HG02970 (cell line): Measurements from ENCODE around the gene GOLGA8B.
"Not testable (repeated sequence)": the region's sequence is repeated elsewhere in the genome, so short reads cannot be mapped to it uniquely, and the experiment has no call there.

ENCODE experiments used
- ATAC-seq: cut with Tn5 transposase; IDR thresholded peaks from one replicate; pipeline ENCODE4 v1.9.1; 2021; ENCODE audit warnings: mild to moderate bottlenecking, moderate library complexity, moderate number of reproducible peaks; ENCODE audit not compliant: unreplicated experiment, low FRiP score

Gene GOLGA8B

DNA sequence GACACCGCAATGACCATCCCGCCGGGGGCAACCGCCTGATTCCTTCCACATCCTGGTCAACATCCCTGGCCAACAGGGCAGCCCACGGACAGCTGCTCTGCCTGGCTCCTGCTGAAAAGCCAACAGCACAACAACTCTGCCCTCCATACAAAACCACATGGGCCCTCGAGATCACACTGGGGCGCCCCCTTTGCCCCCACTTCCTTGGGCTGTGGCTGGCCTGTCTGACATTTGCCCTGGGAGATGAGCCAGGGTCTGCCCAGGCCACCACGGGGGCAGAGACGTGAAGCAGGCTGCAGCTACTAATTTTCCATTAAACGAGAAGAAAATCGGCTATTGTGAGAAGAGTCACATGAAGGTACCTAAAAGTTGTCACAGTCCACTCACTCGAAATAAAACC, 16.3 kb downstream of the GOLGA8B start:
- ATAC-seq = not testable (repeated sequence)

DNA sequence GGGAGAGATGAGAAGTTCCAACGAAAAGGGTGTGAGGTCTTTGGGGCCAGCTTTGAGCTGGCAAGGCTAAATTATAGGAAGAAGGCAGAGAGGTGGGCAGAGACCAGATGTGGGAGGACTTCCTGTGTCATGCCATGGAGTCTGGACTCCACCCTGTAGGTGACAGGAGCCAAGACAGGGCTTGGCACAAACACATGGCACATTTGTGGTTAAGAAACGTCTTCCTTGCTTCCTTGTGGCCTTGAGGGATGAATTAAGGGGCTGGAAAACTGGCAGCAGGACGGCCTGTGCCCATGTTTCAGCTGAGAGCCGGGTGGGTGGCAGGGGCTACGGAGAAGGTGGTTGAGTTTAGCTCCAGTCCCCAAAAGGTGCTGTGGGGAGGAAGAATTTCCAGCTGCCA, 18.7 kb downstream of the GOLGA8B start:
- not testable (repeated sequence) for ATAC-seq

DNA sequence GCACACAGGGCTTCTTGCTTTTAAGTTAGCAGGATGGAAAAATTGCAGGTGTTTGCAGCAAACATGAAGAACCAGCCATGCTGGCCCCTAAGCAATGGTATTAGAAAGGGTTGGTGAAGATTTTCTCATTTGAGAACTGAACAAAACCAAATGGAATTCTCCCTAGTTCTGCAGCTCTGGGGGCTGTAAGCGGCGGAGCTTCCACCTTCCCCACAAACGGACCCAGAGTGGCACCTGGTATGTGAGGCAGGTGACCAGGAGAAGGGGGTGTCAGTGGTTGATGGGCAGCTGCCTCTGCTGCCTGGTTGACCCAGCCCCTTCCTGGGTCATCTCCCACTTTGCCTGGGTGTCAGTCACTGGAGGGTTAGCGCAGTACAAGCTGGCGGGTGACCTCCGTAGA, 22.6 kb downstream of the GOLGA8B start:
- ATAC-seq = not testable (repeated sequence)

DNA sequence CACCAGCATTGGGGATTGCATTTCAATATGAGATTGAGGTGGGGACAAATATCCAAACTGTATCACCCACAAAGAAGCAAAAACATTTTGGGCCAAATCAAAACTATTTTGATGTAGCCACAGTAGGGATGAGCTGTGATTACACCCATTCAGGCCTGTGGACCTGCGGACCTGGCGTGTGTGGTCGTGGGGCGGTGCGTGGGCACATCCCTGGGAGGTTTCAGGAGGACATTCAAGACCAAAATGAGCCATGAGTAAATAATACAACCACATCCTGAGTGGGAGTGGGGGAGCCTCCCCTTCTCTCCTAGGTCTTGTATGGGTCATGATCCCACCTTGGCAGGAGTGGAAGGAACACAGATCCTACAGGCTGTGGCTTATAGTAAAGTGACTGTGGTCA, 23.7 kb downstream of the GOLGA8B start:
- ATAC-seq = not testable (repeated sequence)

DNA sequence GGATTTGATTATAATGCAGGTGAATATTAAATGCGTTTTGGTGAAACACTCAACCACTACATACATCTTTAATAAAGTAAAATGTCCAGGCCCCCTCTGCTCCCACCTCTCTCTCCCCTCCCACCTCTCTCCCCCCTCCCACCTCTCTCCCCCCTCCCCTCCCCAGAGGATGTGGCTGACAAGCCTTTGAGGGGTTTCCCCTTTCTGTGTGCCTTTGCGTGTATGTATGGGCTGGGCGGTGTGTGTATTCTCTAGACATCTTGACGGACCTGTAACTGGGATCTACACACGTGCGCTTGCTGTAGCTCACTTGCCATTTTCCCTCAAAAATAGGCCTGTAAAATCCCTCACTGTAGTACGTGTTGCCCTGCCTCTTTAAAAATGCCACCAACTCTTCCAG, 28.3 kb downstream of the GOLGA8B start:
- not testable (repeated sequence) for ATAC-seq

DNA sequence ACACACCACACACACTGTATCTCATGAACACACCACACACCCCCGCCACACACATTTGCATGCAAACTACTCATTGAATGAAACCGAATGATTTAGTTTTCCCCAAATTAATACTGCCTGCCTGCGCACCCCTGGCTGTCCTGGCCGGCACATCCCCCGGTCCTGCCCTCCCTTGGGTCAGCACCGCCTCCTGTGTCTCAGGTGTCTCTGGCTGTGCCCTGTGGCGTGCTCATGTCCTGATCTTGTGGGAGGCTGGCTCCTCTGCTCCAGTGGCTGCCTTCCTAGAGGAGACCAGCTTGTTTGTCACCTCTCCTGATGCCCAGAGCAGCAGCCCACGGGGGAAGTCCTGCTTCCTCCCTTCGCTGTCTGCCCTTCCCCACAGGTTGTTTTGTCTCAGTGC, 28.7 kb downstream of the GOLGA8B start:
- not testable (repeated sequence) for ATAC-seq

DNA sequence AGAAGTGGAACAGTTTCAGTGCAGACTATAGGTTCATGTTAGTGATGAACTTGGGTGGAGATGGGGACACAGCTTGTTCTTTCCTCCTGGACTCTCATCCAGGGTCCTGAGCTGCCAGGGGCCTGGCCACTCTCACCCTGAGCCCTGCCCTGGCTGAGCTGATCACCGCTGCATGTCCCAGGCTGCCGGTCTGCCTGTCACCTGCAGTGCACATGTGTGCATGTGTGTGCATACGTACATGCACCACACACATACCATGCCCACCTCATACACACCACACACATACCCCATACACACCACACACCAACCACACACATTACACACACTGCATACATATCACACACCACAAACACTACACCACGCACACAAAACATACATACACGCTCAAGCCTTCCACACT, 29.3 kb downstream of the GOLGA8B start:
- ATAC-seq = not testable (repeated sequence)

DNA sequence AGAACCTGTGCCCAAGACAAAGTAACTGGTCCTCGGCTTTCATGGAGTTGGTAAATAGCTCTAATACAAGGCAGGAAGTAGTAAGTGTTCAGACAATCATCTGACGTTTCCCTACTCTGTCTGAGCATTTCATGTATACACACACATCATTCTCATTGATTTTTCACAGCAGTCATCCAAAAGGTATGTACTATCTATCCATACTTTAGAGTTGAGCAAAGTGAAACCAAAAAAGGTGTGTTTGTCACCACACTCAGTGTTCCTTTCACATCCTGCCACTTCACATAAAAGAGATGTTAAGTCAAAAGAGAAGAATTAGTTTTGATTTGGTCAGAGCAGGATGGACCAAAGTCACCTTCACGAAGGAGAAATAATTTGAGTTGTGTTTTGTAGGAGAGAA, 33.3 kb downstream of the GOLGA8B start:
- ATAC-seq = not testable (repeated sequence)

DNA sequence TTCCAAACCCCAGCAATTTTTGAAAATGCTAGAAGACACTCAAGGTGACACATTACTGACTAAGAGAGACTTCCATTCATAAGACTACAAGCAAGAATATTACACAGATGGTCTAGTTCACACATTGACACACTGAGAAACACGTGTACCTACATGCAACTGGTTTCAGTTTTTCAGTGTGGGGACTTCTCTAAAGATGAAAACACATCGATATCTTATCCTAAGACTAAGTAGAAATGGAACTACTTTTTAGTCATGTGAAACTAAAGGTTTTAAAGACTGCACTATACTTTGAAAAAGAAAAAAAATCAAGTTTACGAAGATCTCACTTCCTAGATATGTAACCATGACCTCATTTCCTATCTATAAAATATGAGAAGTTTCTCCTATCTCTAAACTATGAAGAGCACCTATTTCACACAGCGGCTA, 34.1 kb downstream of the GOLGA8B start:
- ATAC-seq = not testable (repeated sequence)

DNA sequence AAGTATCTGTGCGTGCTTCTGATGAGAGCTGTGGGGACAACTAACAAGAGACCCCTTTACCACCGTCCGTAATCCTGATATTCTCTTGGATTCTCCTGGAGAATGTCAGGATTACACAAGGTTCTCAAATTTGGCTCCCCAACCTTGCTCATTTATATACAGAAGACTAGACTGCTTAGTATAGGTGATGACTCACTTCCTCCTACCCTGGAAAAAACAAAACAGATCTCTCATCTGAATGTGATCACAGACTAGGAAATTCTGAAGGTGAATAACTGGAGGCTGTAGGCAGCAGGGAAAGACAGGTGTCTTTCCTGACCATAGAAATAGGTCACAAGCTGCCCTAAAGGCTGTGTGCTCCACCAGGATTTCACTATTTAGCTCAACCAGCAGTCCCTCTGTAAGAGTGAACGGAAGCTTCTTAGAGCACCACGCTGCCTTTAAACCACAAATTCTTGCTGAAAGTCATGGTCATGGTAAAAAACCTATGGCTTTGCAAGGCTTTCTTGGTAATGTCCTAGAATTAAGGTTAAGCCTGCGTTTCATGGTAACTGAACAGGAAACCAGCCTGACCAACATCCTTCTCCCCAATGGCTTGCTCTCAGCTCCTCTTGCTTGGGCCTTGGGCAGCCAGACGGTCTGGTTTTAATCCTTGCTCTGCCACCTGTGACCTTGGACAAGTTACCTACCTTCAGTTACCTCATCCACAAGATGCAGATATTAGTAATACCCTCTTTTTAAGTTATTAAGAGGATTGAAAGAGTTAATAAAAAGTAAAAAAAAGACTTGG, 39.4 kb downstream of the GOLGA8B start:
- not testable (repeated sequence) for ATAC-seq

DNA sequence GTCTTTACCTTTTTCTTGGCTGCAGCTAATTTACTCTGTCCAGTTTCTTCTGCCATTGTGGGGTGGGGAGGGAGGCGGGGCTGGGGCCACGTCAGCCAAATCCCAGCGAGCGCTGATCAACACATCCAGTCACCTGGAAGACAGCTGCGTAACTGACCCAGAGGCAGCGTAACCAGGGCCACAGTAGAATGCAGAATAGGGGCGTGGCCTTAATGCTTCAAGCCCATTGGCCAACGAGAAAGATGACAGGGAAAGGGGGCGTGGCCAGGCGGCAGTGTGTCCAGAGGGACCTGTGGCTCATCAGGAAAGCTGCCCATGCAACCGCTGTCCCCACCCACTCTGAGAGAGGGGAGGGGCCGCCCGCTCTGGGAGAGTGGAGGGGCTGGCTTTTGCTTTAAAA, 47.6 kb downstream of the GOLGA8B start:
- ATAC-seq = not testable (repeated sequence)
